ENCODE results near the gene PCGF3. TPM values are rescaled to one million over a fixed set of nuclear protein-coding genes. Genes with fewer than 3 reads are reported as not detected.
"Not testable (repeated sequence)": the region's sequence is repeated elsewhere in the genome, so short reads cannot be mapped to it uniquely, and the experiment has no call there.

The PCGF3 gene
- total RNA-seq, 2 experiments from 2014 or later: 51.5 to 52.1 TPM

- POLR2A ChIA-PET: interaction anchor here (1.4 to 4.2 kb wide), 4 partner anchors 11 to 105 kb away, joined by 3 to 27 read pairs (median 5); partner anchors contain the start of genes ATP5ME and MYL5
- Mint-ChIP-seq H3K27ac (peak overlapping the region; percentile 26), H3K36me3 (ENCODE audit: low read depth) (peaks cover 61% of the 10 kb centered on the region), H3K9me3 (no peaks in the 10 kb centered on the region), H3K27me3 (peaks cover 5% of the 10 kb centered on the region), H3K4me1 (peaks cover 54% of the 10 kb centered on the region), H3K4me3 (peak overlapping the region; percentile 84)
- DNase-seq: no peak
- CTCF ChIA-PET: interaction anchor here (1.1 to 3.1 kb wide), 2 partner anchors 37 to 39 kb away, joined by 3 to 10 read pairs; no protein-coding TSS in a partner anchor
These were observed 73.9 kb downstream of the PCGF3 start for GRCh38 chr4:779555-779954.

- Mint-ChIP-seq H3K27ac (peak overlapping the region; percentile 76), H3K36me3 (ENCODE audit: low read depth) (peaks cover 57% of the 10 kb centered on the region), H3K4me1 (peaks cover 57% of the 10 kb centered on the region), H3K4me3 (peak overlapping the region; percentile 84), H3K27me3 (peaks cover 12% of the 10 kb centered on the region)
- CTCF ChIA-PET: interaction anchor here (1.9 to 3.1 kb wide), 2 partner anchors 38 to 106 kb away, joined by 4 to 10 read pairs; partner anchors contain the start of genes ATP5ME and MYL5
- H3K9me3 Mint-ChIP-seq, DNase-seq: not testable (repeated sequence)
- POLR2A ChIA-PET: interaction anchor here (0.7 to 4.2 kb wide), 9 partner anchors 12 to 655 kb away, joined by 3 to 27 read pairs (median 6); partner anchors contain the start of genes ATP5ME, GAK, MYL5 and TMEM175
These were observed 74.6 kb downstream of the PCGF3 start for GRCh38 chr4:780255-780654.

- DNase-seq: no peak
- H3K4me3 Mint-ChIP-seq: peak overlapping the region; percentile 84
- POLR2A ChIA-PET: interaction anchor here (0.7 to 4.2 kb wide), 18 partner anchors 8 to 656 kb away, joined by 3 to 27 read pairs (median 6); partner anchors contain the start of genes ATP5ME, CTBP1, GAK and IDUA
- no peaks in the 10 kb centered on the region for H3K9me3 Mint-ChIP-seq
- peaks cover 16% of the 10 kb centered on the region for H3K27me3 Mint-ChIP-seq
- H3K27ac Mint-ChIP-seq: peak overlapping the region; percentile 88
- H3K4me1 Mint-ChIP-seq: peaks cover 57% of the 10 kb centered on the region
- H3K36me3 Mint-ChIP-seq (ENCODE audit: low read depth): peaks cover 51% of the 10 kb centered on the region
- CTCF ChIA-PET: interaction anchor here (0.5 to 3.1 kb wide), 5 partner anchors 13 to 480 kb away, joined by 3 to 10 read pairs (median 4); partner anchors contain the start of genes ATP5ME, IDUA and MYL5
These were observed 75.3 kb downstream of the PCGF3 start for GRCh38 chr4:780716-781492.

- ChIA-PET POLR2A (interaction anchor here (0.6 to 4.2 kb wide), 20 partner anchors 8 to 657 kb away, joined by 3 to 27 read pairs (median 6); partner anchors contain the start of genes ATP5ME, CTBP1, GAK and IDUA), CTCF (interaction anchor here (0.5 to 3.1 kb wide), 6 partner anchors 8 to 481 kb away, joined by 3 to 10 read pairs (median 4); partner anchors contain the start of genes ATP5ME, IDUA and MYL5)
- H3K4me3 Mint-ChIP-seq: peak overlapping the region; percentile 84
- peaks cover 16% of the 10 kb centered on the region for H3K27me3 Mint-ChIP-seq
- H3K9me3 Mint-ChIP-seq: no peaks in the 10 kb centered on the region
- peak overlapping the region; percentile 88 for H3K27ac Mint-ChIP-seq
- peaks cover 45% of the 10 kb centered on the region for H3K36me3 Mint-ChIP-seq (ENCODE audit: low read depth)
- peaks cover 54% of the 10 kb centered on the region for H3K4me1 Mint-ChIP-seq
- peak; percentile 100 for DNase-seq
These were observed 76.0 kb downstream of the PCGF3 start for GRCh38 chr4:781493-782216.

GRCh38 chr4:784401-785331 is 79.0 kb downstream of the PCGF3 start:
- Mint-ChIP-seq H3K9me3 (no peaks in the 10 kb centered on the region), H3K36me3 (ENCODE audit: low read depth) (peaks cover 15% of the 10 kb centered on the region), H3K27me3 (peaks cover 18% of the 10 kb centered on the region), H3K27ac (no peak overlapping the region), H3K4me3 (no peak overlapping the region), H3K4me1 (peaks cover 44% of the 10 kb centered on the region)
- CTCF ChIA-PET: interaction anchor here (0.7 kb wide), 1 partner anchor 435 kb away, joined by 3 read pairs; no protein-coding TSS in a partner anchor
- no peak for DNase-seq
- POLR2A ChIA-PET: interaction anchor here (0.6 to 3.3 kb wide), 4 partner anchors 8 to 147 kb away, joined by 3 to 18 read pairs (median 4); partner anchors contain the start of genes GAK and TMEM175

DNA sequence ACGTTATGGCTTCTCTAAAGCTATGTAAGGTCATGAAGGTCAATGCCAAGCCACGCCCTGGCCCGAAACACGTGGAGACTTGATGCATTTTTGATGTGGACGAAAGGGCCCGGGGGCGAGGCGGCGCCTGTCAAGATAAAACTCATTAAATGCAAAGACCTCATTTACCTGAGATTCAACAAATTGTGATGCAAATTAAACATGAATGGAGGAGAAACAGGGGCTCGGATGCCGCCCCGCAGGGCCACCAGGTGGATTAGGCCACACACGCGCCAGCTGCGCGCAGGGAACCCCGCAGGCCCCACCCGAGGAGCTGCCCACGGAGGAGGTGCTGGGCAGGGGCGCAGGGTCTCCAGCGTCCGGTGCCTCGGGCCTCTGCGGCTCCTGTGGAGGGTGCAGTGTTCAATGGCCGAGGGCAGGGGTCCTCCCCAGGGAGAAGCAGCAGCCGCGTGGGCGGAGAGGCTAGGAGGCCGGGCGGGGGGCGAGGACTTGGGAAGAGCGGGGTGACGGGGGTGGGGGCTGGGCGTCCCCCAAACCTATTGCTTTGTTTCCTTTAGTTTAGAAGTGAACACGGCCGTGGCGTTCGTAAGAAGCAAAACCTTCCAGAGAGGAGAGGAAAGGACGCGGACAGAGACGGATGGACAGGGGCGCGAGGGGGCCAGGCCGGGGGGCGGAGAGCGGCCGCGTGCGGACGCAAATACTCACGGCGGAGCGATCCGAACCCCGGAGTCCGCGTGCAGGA is 79.9 kb downstream of the PCGF3 start:
- POLR2A ChIA-PET: no interaction called here
- CTCF ChIA-PET: no interaction called here
- peaks cover 36% of the 10 kb centered on the region for H3K4me1 Mint-ChIP-seq
- H3K4me3 Mint-ChIP-seq: no peak overlapping the region
- DNase-seq: no peak
- no peaks in the 10 kb centered on the region for H3K9me3 Mint-ChIP-seq
- H3K27me3 Mint-ChIP-seq: peaks cover 19% of the 10 kb centered on the region
- H3K36me3 Mint-ChIP-seq (ENCODE audit: low read depth): peaks cover 7% of the 10 kb centered on the region
- H3K27ac Mint-ChIP-seq: no peak overlapping the region

DNA sequence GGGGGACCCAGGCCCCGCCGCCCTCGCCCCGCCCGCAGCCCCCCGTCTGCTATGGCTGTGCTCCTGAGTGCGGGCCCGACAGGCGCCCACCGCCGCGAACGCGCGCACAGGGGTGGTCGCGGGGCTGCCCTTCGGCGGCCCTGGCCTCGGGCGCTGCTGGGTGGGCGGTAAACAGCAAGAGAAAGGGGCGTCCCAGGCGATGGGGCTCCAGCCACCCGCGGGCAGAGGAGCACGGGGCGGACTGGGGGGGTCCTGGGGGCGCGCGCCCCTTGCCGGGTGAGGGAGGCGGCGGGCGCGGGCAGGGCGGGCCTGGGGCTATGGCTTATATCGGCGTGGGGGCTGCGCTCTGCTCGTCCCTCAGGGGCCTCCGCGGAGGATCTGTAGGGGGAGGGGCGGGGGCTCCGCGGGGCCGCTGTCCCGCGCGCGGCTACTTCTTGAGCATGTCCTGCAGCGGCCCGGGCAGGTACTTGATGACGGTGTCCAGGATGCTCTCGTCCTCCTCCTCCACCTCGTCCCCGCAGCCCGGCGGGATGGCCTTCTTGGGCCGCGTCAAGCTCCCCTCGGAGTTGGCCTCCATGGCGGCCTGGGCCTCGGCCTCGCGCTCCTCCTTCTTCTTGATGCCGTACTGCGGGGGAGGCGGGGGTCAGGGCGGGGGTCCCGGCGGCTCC is 80.6 kb downstream of the PCGF3 start:
- Mint-ChIP-seq H3K4me1 (peaks cover 36% of the 10 kb centered on the region), H3K4me3 (no peak overlapping the region), H3K27me3 (peaks cover 24% of the 10 kb centered on the region), H3K9me3 (no peaks in the 10 kb centered on the region), H3K27ac (no peak overlapping the region), H3K36me3 (ENCODE audit: low read depth) (peaks cover 3% of the 10 kb centered on the region)
- CTCF ChIA-PET: no interaction called here
- DNase-seq: no peak
- POLR2A ChIA-PET: interaction anchor here (1.0 kb wide), 1 partner anchor 11 kb away, joined by 5 read pairs; no protein-coding TSS in a partner anchor

- peak; percentile 52 for DNase-seq
- H3K4me3 Mint-ChIP-seq: no peak overlapping the region
- H3K27me3 Mint-ChIP-seq: peaks cover 24% of the 10 kb centered on the region
- no peak overlapping the region for H3K27ac Mint-ChIP-seq
- H3K9me3 Mint-ChIP-seq: no peaks in the 10 kb centered on the region
- CTCF ChIA-PET: no interaction called here
- H3K36me3 Mint-ChIP-seq (ENCODE audit: low read depth): peaks cover 3% of the 10 kb centered on the region
- POLR2A ChIA-PET: interaction anchor here (1.0 kb wide), 1 partner anchor 12 kb away, joined by 5 read pairs; no protein-coding TSS in a partner anchor
- peaks cover 35% of the 10 kb centered on the region for H3K4me1 Mint-ChIP-seq
These were observed 81.2 kb downstream of the PCGF3 start for GRCh38 chr4:786861-787300.

GRCh38 chr4:787561-787981 is 81.9 kb downstream of the PCGF3 start:
- Mint-ChIP-seq H3K27ac (no peak overlapping the region), H3K27me3 (peaks cover 24% of the 10 kb centered on the region), H3K9me3 (no peaks in the 10 kb centered on the region), H3K36me3 (ENCODE audit: low read depth) (peaks cover 3% of the 10 kb centered on the region), H3K4me1 (peaks cover 32% of the 10 kb centered on the region), H3K4me3 (no peak overlapping the region)
- no peak for DNase-seq
- ChIA-PET POLR2A (interaction anchor here (1.0 kb wide), 1 partner anchor 12 kb away, joined by 5 read pairs; no protein-coding TSS in a partner anchor), CTCF (no interaction called here)

DNA sequence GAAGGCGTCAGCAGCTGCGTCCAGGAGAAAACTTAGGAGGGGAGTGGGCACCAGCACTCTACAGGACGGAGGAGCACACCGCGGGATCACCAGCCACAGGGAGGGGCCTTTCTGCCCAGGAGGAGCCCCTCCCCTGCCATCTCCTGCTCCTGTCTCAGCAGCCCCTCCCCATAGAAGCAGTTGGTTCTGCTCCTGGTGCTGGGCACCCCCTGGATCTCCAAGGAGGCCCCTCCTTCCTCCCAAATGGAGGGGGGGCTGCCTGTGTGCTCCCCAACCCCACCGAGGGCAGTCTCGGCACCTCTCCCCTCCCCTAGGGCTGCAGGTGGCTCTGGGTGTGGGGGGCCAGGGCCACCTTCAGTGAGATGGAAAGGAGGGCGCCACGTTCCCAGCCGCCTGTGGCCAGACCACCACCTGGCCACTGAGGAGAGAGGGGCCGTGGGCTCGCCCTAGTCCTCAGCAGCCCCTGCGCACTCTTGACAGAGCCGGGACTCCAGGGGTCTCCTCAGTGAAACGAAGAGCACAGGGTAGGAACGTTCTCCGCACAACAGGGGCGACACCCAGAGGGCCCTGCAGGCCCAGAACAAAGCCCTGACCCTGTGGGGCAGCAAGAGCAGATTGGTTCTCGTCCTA is 82.5 kb downstream of the PCGF3 start:
- CTCF ChIA-PET: no interaction called here
- peaks cover 3% of the 10 kb centered on the region for H3K36me3 Mint-ChIP-seq (ENCODE audit: low read depth)
- no peak overlapping the region for H3K27ac Mint-ChIP-seq
- no peak for DNase-seq
- POLR2A ChIA-PET: no interaction called here
- H3K4me1 Mint-ChIP-seq: peaks cover 33% of the 10 kb centered on the region
- no peaks in the 10 kb centered on the region for H3K9me3 Mint-ChIP-seq
- H3K27me3 Mint-ChIP-seq: peaks cover 29% of the 10 kb centered on the region
- H3K4me3 Mint-ChIP-seq: no peak overlapping the region
